Measurements from ENCODE around the gene BDKRB1. TPM values are rescaled to one million over a fixed set of nuclear protein-coding genes. Genes with fewer than 3 reads are reported as not detected.
A peak's percentile ranks its signal among the peaks of the same experiment; 100 is the strongest.

The BDKRB1 gene
- total RNA-seq, 1 experiment from 2014 or later = 0.11 TPM

- CTCF ChIA-PET = interaction anchor here (1.3 kb wide), 1 partner anchor 194 kb away, joined by 4 read pairs; no protein-coding TSS in a partner anchor
These were observed 38.2 kb downstream of the BDKRB1 start for GRCh38 chr14:96294246-96294645.

More at GRCh38 chr14:96294246-96294645, 38.2 kb downstream of the BDKRB1 start:
- TF ChIP-seq, protein P1, sequence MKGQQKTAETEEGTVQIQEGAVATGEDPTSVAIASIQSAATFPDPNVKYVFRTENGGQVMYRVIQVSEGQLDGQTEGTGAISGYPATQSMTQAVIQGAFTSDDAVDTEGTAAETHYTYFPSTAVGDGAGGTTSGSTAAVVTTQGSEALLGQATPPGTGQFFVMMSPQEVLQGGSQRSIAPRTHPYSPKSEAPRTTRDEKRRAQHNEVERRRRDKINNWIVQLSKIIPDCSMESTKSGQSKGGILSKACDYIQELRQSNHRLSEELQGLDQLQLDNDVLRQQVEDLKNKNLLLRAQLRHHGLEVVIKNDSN (CRISPR knock-in tag; IDR thresholded peaks at IDR 0.05) = no peak
- TF ChIP-seq ZNF423 (CRISPR knock-in tag; IDR thresholded peaks at IDR 0.05) (no peak), ZNF219 (CRISPR knock-in tag; IDR thresholded peaks at IDR 0.05; ENCODE audit: borderline replicate concordance) (no peak), RELA (CRISPR knock-in tag; IDR thresholded peaks at IDR 0.05; ENCODE audit: borderline replicate concordance) (no peak), ZBTB43 (CRISPR knock-in tag; IDR thresholded peaks at IDR 0.05) (no peak), ZNF232 (CRISPR knock-in tag; IDR thresholded peaks at IDR 0.05) (no peak), FOXK1 (CRISPR knock-in tag; IDR thresholded peaks at IDR 0.05) (no peak), FOXJ3 (CRISPR knock-in tag; IDR thresholded peaks at IDR 0.05; ENCODE audit: borderline replicate concordance) (no peak), GABPB1 (CRISPR knock-in tag; IDR thresholded peaks at IDR 0.05) (no peak), SMAD4 (CRISPR knock-in tag; IDR thresholded peaks at IDR 0.05) (no peak), MAX (CRISPR knock-in tag; IDR thresholded peaks at IDR 0.05) (no peak), EMX1 (CRISPR knock-in tag; IDR thresholded peaks at IDR 0.05) (no peak), ZNF281 (CRISPR knock-in tag; IDR thresholded peaks at IDR 0.05) (no peak), HMGXB4 (CRISPR knock-in tag; IDR thresholded peaks at IDR 0.05) (no peak)
- TF ChIP-seq, protein P2, sequence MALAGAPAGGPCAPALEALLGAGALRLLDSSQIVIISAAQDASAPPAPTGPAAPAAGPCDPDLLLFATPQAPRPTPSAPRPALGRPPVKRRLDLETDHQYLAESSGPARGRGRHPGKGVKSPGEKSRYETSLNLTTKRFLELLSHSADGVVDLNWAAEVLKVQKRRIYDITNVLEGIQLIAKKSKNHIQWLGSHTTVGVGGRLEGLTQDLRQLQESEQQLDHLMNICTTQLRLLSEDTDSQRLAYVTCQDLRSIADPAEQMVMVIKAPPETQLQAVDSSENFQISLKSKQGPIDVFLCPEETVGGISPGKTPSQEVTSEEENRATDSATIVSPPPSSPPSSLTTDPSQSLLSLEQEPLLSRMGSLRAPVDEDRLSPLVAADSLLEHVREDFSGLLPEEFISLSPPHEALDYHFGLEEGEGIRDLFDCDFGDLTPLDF (CRISPR knock-in tag; IDR thresholded peaks at IDR 0.05) = no peak
- TF ChIP-seq, protein P3, sequence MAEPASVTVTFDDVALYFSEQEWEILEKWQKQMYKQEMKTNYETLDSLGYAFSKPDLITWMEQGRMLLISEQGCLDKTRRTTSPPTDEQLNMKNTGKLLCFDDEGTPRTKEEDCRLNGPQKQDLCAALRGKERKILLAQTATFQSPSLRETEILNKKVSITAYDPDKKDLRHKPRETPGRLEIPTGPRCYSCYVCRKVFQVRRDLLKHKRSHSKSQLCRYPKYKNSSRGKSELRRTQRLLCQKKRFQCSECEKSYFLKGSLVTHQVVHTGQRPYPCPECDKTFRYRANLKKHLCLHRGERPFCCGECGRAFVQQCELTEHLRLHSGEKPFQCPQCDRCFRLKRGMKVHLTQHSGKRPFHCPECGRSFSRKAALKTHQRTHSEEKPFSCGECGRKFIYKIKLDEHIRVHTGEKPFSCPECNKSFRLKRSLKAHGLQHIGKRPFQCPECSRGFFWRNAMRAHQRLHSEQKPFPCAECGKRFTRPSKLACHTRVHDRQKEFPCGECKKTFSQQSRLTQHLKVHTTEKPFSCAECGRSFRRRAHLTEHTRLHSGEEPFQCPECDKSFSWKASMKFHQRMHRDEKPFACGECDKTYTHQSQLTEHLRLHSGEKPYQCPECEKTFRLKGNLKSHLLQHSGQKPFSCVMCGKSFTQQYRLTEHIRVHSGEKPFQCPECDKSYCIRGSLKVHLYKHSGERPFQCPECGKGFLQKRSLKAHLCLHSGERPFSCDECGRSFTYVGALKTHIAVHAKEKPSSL (CRISPR knock-in tag; conservative IDR thresholded peaks at IDR 0.05) = no peak
- TF ChIP-seq, protein P4, sequence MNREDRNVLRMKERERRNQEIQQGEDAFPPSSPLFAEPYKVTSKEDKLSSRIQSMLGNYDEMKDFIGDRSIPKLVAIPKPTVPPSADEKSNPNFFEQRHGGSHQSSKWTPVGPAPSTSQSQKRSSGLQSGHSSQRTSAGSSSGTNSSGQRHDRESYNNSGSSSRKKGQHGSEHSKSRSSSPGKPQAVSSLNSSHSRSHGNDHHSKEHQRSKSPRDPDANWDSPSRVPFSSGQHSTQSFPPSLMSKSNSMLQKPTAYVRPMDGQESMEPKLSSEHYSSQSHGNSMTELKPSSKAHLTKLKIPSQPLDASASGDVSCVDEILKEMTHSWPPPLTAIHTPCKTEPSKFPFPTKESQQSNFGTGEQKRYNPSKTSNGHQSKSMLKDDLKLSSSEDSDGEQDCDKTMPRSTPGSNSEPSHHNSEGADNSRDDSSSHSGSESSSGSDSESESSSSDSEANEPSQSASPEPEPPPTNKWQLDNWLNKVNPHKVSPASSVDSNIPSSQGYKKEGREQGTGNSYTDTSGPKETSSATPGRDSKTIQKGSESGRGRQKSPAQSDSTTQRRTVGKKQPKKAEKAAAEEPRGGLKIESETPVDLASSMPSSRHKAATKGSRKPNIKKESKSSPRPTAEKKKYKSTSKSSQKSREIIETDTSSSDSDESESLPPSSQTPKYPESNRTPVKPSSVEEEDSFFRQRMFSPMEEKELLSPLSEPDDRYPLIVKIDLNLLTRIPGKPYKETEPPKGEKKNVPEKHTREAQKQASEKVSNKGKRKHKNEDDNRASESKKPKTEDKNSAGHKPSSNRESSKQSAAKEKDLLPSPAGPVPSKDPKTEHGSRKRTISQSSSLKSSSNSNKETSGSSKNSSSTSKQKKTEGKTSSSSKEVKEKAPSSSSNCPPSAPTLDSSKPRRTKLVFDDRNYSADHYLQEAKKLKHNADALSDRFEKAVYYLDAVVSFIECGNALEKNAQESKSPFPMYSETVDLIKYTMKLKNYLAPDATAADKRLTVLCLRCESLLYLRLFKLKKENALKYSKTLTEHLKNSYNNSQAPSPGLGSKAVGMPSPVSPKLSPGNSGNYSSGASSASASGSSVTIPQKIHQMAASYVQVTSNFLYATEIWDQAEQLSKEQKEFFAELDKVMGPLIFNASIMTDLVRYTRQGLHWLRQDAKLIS (CRISPR knock-in tag; IDR thresholded peaks at IDR 0.05; ENCODE audit: borderline replicate concordance) = no peak
- no peak for DNase-seq (ENCODE audit: low spot score)
- peaks cover 9% of the 10 kb centered on the region for H3K36me3 Mint-ChIP-seq
- H3K4me1 Mint-ChIP-seq = peaks cover 5% of the 10 kb centered on the region; the same call in 1 of the 2 replicates
- H3K4me3 Mint-ChIP-seq = no peak overlapping the region
- H3K27me3 Mint-ChIP-seq (ENCODE audit: low read depth) = no peaks in the 10 kb centered on the region; the same call in 1 of the 2 replicates
- POLR2A ChIA-PET = no interaction called here
- H3K9me3 Mint-ChIP-seq = no peaks in the 10 kb centered on the region
- no peak for ATAC-seq
- H3K27ac Mint-ChIP-seq = peak overlapping the region; percentile 0; the same call in 1 of the 2 replicates

Measured in WTC11 (cell line).